ENCODE data around the gene C4orf50. TPM values are rescaled to one million over a fixed set of nuclear protein-coding genes. Genes with fewer than 3 reads are reported as not detected.

Gene C4orf50
- total and polyA plus RNA-seq, 2 of the 4 experiments (the other 2 are of a cell fraction), result not detected

DNA sequence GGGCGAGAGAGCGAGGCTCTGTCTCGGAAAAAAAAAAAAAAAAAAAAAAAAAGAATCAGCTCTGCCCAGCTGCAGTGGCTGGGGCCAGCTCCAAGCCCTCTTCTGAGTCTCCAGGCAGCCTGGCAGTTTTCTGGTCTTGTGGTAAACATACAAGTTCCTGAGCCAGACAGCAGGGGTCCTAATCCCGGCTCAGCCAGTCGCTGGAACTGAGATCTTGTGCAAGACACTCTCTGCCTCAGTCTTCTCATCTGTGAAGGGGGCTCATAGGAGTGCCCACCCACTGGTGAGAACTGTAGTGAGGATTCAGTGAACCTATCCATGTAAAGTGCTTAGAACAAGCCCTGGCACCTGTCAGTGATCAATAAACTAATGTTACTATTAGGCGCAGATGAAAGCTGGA is 41.8 kb downstream of the C4orf50 start:
- ChIA-PET CTCF (no interaction called here), POLR2A (ENCODE audit: unreplicated experiment) (no interaction called here)
- Histone ChIP-seq H2AK5ac (ENCODE audit: low read depth, low read length) (no peak overlapping the region), H4K20me1 (ENCODE audit: insufficient read depth, low read length) (no peaks in the 10 kb centered on the region), H3K9me1 (ENCODE audit: insufficient read depth, low read length) (no peaks in the 10 kb centered on the region), H3K56ac (ENCODE audit: extremely low read depth, insufficient read depth, low read length) (no peak overlapping the region), H3K4me3 (ENCODE audit: insufficient read depth, low read depth, low read length) (no peak overlapping the region), H3K9ac (ENCODE audit: low read depth, low read length) (no peak overlapping the region), H3K23ac (ENCODE audit: low read depth, low read length) (no peak overlapping the region), H3K27ac (ENCODE audit: insufficient read depth, low read length) (no peak overlapping the region), H3K14ac (replicated peaks; ENCODE audit: low read depth, low read length) (no peak overlapping the region), H3K27me3 (ENCODE audit: control insufficient read depth, insufficient read depth, low read length) (no peaks in the 10 kb centered on the region), H3K36me3 (ENCODE audit: control insufficient read depth, insufficient read depth, low read length) (no peaks in the 10 kb centered on the region), H2AFZ (replicated peaks; ENCODE audit: low read length, poor library complexity) (no peak overlapping the region), H2BK5ac (ENCODE audit: low read depth, low read length, poor library complexity, severe bottlenecking) (no peak overlapping the region), H3K18ac (ENCODE audit: low read depth, low read length) (no peak overlapping the region), H4K91ac (ENCODE audit: insufficient read depth, low read depth, low read length) (no peak overlapping the region), H2BK120ac (ENCODE audit: low read depth, low read length) (no peak overlapping the region), H2BK15ac (ENCODE audit: low read depth, low read length) (no peak overlapping the region), H3K4me2 (ENCODE audit: low read depth, low read length) (no peak overlapping the region), H4K5ac (ENCODE audit: low read depth, low read length) (no peak overlapping the region), H2AK9ac (replicated peaks; ENCODE audit: low read depth, low read length, poor library complexity) (no peak overlapping the region), H3K9me3 (ENCODE audit: control insufficient read depth, insufficient read depth, low read length) (no peaks in the 10 kb centered on the region), H3K4me1 (ENCODE audit: control insufficient read depth, insufficient read depth, low read length) (no peaks in the 10 kb centered on the region), H2BK20ac (ENCODE audit: low read depth, low read length) (no peak overlapping the region), H3K79me1 (ENCODE audit: low read depth in 1 of 2, low read length in 2 of 2) (no peaks in the 10 kb centered on the region), H4K8ac (ENCODE audit: low read depth in 2 of 2, low read length in 2 of 2) (no peak overlapping the region), H3K4ac (ENCODE audit: low read depth, low read length) (no peak overlapping the region)
- no TSS peak for BruUV-seq (replicated peaks)
- no peak for ATAC-seq (ENCODE audit: low read depth)
- TF ChIP-seq NFE2L2 (IDR thresholded peaks at IDR 0.05; ENCODE audit: low read depth, low read length), result no peak
- TF ChIP-seq, protein P1, sequence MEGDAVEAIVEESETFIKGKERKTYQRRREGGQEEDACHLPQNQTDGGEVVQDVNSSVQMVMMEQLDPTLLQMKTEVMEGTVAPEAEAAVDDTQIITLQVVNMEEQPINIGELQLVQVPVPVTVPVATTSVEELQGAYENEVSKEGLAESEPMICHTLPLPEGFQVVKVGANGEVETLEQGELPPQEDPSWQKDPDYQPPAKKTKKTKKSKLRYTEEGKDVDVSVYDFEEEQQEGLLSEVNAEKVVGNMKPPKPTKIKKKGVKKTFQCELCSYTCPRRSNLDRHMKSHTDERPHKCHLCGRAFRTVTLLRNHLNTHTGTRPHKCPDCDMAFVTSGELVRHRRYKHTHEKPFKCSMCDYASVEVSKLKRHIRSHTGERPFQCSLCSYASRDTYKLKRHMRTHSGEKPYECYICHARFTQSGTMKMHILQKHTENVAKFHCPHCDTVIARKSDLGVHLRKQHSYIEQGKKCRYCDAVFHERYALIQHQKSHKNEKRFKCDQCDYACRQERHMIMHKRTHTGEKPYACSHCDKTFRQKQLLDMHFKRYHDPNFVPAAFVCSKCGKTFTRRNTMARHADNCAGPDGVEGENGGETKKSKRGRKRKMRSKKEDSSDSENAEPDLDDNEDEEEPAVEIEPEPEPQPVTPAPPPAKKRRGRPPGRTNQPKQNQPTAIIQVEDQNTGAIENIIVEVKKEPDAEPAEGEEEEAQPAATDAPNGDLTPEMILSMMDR (conservative IDR thresholded peaks at IDR 0.05; ENCODE audit: low read depth, low read length), result no peak
- no peak for TF ChIP-seq BHLHE40 (IDR thresholded peaks at IDR 0.05; ENCODE audit: low read depth, low read length)
- TF ChIP-seq POLR2A (IDR thresholded peaks at IDR 0.05; ENCODE audit: low read depth, low read length), result no peak
- no peak for TF ChIP-seq MAFK (IDR thresholded peaks at IDR 0.05; ENCODE audit: low read depth, low read length)
- TF ChIP-seq SMC3 (IDR thresholded peaks at IDR 0.05; ENCODE audit: low read depth, low read length), result no peak
- no peak for TF ChIP-seq FOS (IDR thresholded peaks at IDR 0.05; ENCODE audit: low read depth, low read length)
- no CpG with 5 or more reads among the region's 6 CpGs for WGBS, 2 experiments (ENCODE audit: extremely low coverage in 2 of 2, insufficient read length in 1 of 2)
- intact Hi-C loops (cut with micrococcal nuclease) (no loop called here), dilution Hi-C loops (cut with HindIII; ENCODE audit: low sequenced_read_pairs, unreplicated experiment) (no loop called here), in situ Hi-C loops (cut with MboI; ENCODE audit: low sequenced_read_pairs) (no loop called here)
- no peak for DNase-seq

Measured in IMR-90 (cell line).